Loucy (cell line): Measurements from ENCODE around the gene KCNH1.

Experiments
- H2AFZ ChIP-seq: fragments of 200-600 bp; sonication (generic); 2 replicates; pipeline ENCODE4 v1.6.0; 2016; ENCODE audit warnings: antibody characterized with exemption, mild to moderate bottlenecking, low read length, moderate library complexity
- H3F3A ChIP-seq: fragments of 200-600 bp; 2 replicates; pipeline ENCODE4 v1.6.0; 2016; ENCODE audit warnings: antibody characterized with exemption, low read depth, mild to moderate bottlenecking
- H3K27me3 ChIP-seq: fragments of 200-600 bp; sonication (generic); 2 replicates; pipeline ENCODE4 v1.6.1; 2014; ENCODE audit warnings: low read length, mild to moderate bottlenecking; ENCODE audit not compliant: insufficient read depth, poor library complexity, severe bottlenecking
- H3K36me3 ChIP-seq: fragments of 200-600 bp; sonication (generic); 2 replicates; pipeline ENCODE4 v1.6.1; 2016; ENCODE audit warnings: low read length; ENCODE audit not compliant: insufficient read depth
- H3K4me1 ChIP-seq: fragments of 200-600 bp; sonication (generic); 2 replicates; pipeline ENCODE4 v1.5.1; 2014; ENCODE audit warnings: low read length, mild to moderate bottlenecking; ENCODE audit not compliant: insufficient read depth, poor library complexity, severe bottlenecking
- H3K4me2 ChIP-seq: fragments of 200-600 bp; sonication (generic); 2 replicates; pipeline ENCODE4 v1.6.0; 2014; ENCODE audit warnings: antibody characterized with exemption, low read length, low read depth, mild to moderate bottlenecking; ENCODE audit not compliant: poor library complexity, severe bottlenecking
- H3K4me3 ChIP-seq: fragments of 200-600 bp; sonication (generic); 2 replicates; pipeline ENCODE4 v1.5.1; 2014; ENCODE audit warnings: low read length, mild to moderate bottlenecking, mixed read lengths; ENCODE audit not compliant: poor library complexity, severe bottlenecking
- H3K79me2 ChIP-seq: fragments of 200-600 bp; sonication (generic); 2 replicates; pipeline ENCODE4 v1.6.1; 2014; ENCODE audit warnings: low read length; ENCODE audit not compliant: insufficient read depth
- H3K9ac ChIP-seq: fragments of 200-600 bp; sonication (generic); 2 replicates; pipeline ENCODE4 v1.6.0; 2014; ENCODE audit warnings: mild to moderate bottlenecking, low read depth, low read length, moderate library complexity; ENCODE audit not compliant: poor library complexity, severe bottlenecking
- H3K9me2 ChIP-seq: fragments of 200-600 bp; sonication (generic); replicated peaks from 2 replicates; pipeline ENCODE4 v1.6.1; 2016; ENCODE audit warnings: low read depth, low read length, mixed read lengths
- H3K9me3 ChIP-seq: fragments of 200-600 bp; sonication (generic); 2 replicates; pipeline ENCODE4 v1.6.1; 2014; ENCODE audit warnings: mild to moderate bottlenecking, antibody characterized with exemption, low read length, low read depth; ENCODE audit not compliant: insufficient read depth
- H4K20me1 ChIP-seq: fragments of 200-600 bp; sonication (generic); 2 replicates; pipeline ENCODE4 v1.6.0; 2014; ENCODE audit warnings: antibody characterized with exemption, low read length, mild to moderate bottlenecking; ENCODE audit not compliant: insufficient read depth, poor library complexity, severe bottlenecking
- CTCF ChIP-seq: fragments of 200-600 bp; sonication (generic); conservative IDR thresholded peaks from 2 replicates; pipeline ENCODE4 v1.5.1; 2014; ENCODE audit warnings: mild to moderate bottlenecking, antibody characterized with exemption, low read length
- EZH2phosphoT487 ChIP-seq: fragments of 200-600 bp; IDR thresholded peaks from 2 replicates; pipeline ENCODE4 v1.6.1; 2018; ENCODE audit warnings: antibody characterized with exemption, mild to moderate bottlenecking, moderate library complexity, borderline replicate concordance

The KCNH1 gene

DNA sequence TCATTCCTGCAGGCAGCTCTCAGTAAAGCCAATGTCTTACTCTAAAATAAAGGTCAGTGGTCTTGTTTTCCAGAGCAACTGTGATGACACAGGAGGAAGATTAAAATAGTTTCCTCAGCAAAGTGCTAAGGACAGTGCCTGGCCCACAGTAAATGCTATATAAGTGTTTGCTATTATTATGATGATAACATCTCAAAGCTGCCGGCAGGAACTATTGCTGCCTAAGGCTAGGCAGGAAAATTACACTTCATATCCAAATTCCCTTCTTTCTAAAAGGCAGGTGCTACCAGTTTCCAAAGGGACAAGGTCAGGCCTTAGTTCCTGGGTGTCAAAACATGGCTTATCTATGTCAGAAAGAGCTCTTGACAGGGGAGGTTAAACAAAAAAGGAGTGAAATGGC is 403.9 kb downstream of the KCNH1 start:
- Histone ChIP-seq H3K79me2 (no peaks in the 10 kb centered on the region), H2AFZ (no peak overlapping the region), H3K4me3 (no peak overlapping the region), H4K20me1 (no peaks in the 10 kb centered on the region), H3F3A (0 out of 2 replicates have a peak, but pooled peaks cover 5% of the 10 kb centered on the region), H3K9me2 (no peaks in the 10 kb centered on the region), H3K4me1 (peaks cover 27% of the 10 kb centered on the region), H3K36me3 (no peaks in the 10 kb centered on the region), H3K9me3 (no peaks in the 10 kb centered on the region), H3K4me2 (no peak overlapping the region), H3K27me3 (no peaks in the 10 kb centered on the region), H3K9ac (no peak overlapping the region)
- TF ChIP-seq EZH2phosphoT487, result no peak
- no peak for TF ChIP-seq CTCF

DNA sequence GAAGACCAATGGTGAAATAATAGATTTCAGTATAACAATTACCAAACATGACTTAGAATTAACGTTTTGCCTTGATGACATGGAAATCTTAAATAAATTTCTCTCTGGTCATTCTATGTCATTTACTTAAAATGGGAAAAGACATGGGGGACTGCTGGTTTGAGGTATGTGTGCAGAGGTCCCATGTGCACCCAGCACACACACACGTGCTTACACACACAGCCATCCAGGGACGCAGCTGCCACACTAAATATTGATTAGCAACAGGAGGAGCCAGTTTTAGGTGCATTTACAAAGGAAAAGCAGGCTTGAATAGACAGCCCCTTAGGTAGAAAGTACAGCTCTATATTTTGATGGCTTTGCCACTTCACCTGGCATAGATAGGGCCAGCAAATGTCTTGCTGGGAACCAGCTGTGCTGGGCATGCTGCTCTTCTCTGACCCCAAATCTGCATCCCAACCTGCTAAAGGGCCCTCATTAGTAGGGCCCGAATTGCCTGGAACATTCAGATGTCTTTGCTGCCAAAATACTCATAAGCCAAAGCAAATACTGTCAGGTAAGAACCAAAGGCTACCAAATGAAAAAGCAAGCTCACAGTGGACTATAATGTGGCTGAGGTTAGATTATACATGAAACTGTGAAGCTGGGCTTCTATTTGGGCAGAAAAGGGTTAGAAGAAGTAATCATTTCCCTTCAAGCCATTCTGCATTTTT is 405.4 kb downstream of the KCNH1 start:
- no peak overlapping the region for H3K4me2 ChIP-seq
- H2AFZ ChIP-seq, result no peak overlapping the region
- H3K36me3 ChIP-seq, result no peaks in the 10 kb centered on the region
- no peak overlapping the region for H3K9ac ChIP-seq
- H3K27me3 ChIP-seq, result no peaks in the 10 kb centered on the region
- TF ChIP-seq EZH2phosphoT487, result no peak
- no peak for TF ChIP-seq CTCF
- no peak overlapping the region for H3K4me3 ChIP-seq
- H3K9me3 ChIP-seq, result no peaks in the 10 kb centered on the region
- peaks cover 27% of the 10 kb centered on the region for H3K4me1 ChIP-seq
- H4K20me1 ChIP-seq, result no peaks in the 10 kb centered on the region
- 0 out of 2 replicates have a peak, but pooled peaks cover 5% of the 10 kb centered on the region for H3F3A ChIP-seq
- H3K9me2 ChIP-seq, result no peaks in the 10 kb centered on the region
- H3K79me2 ChIP-seq, result no peaks in the 10 kb centered on the region

GRCh38 chr1:210727709-210728108 is 406.2 kb downstream of the KCNH1 start:
- Histone ChIP-seq H3K27me3 (no peaks in the 10 kb centered on the region), H3K9me3 (no peaks in the 10 kb centered on the region), H3K4me2 (no peak overlapping the region)

More at GRCh38 chr1:210727709-210728108, 406.2 kb downstream of the KCNH1 start:
- Histone ChIP-seq H3K4me3 (no peak overlapping the region), H3K9me2 (no peaks in the 10 kb centered on the region), H3F3A (0 out of 2 replicates have a peak, but pooled peaks cover 5% of the 10 kb centered on the region), H3K4me1 (peaks cover 22% of the 10 kb centered on the region), H3K36me3 (no peaks in the 10 kb centered on the region), H2AFZ (no peak overlapping the region), H3K9ac (no peak overlapping the region), H3K79me2 (no peaks in the 10 kb centered on the region), H4K20me1 (no peaks in the 10 kb centered on the region)
- TF ChIP-seq EZH2phosphoT487 (no peak), CTCF (no peak)
